Left forelimb (tissue), 1 donor: ENCODE measurements around the gene HDGFL3.
"Not testable (repeated sequence)": the region's sequence is repeated elsewhere in the genome, so short reads cannot be mapped to it uniquely, and the experiment has no call there.

ENCODE experiments used
- DNase-seq: peaks from one replicate; pipeline ENCODE4 v3.0.0-alpha.2; 2018; ENCODE audit warnings: low spot score

The HDGFL3 gene

GRCh38 chr15:83207660-83208366 is at the start of gene HDGFL3:
HDGFL3 (minus strand) TSS chr15:83207823; CDS start chr15:83207414, 409 bp downstream.
- DNase-seq = peak; percentile 86

- DNase-seq = no peak
These were observed 43.2 kb upstream of the HDGFL3 start for GRCh38 chr15:83250781-83251180.

GRCh38 chr15:83249030-83249343 is 41.4 kb upstream of the HDGFL3 start:
- DNase-seq = no peak

GRCh38 chr15:83248151-83249029 is 40.8 kb upstream of the HDGFL3 start:
- no peak for DNase-seq

GRCh38 chr15:83243634-83244033 is 36.0 kb upstream of the HDGFL3 start:
- no peak for DNase-seq

- no peak for DNase-seq
These were observed 22.6 kb upstream of the HDGFL3 start for GRCh38 chr15:83230242-83230641.

GRCh38 chr15:83225449-83225848 is 17.8 kb upstream of the HDGFL3 start:
- DNase-seq = no peak

- not testable (repeated sequence) for DNase-seq
These were observed 14.2 kb upstream of the HDGFL3 start for GRCh38 chr15:83221781-83222180.

- DNase-seq = no peak
These were observed 11.4 kb upstream of the HDGFL3 start for GRCh38 chr15:83219026-83219425.

- DNase-seq = no peak
These were observed 7.7 kb upstream of the HDGFL3 start for GRCh38 chr15:83215306-83215705.

- no peak for DNase-seq
These were observed 3.0 kb upstream of the HDGFL3 start for GRCh38 chr15:83210619-83211018.

GRCh38 chr15:83209333-83209732 is 1.7 kb upstream of the HDGFL3 start:
- DNase-seq = no peak

GRCh38 chr15:83208367-83208661 is 691 bp upstream of the HDGFL3 start:
- no peak for DNase-seq

- DNase-seq = peak; percentile 75
These were observed 489 bp downstream of the HDGFL3 start for GRCh38 chr15:83207009-83207659.

- peak; percentile 71 for DNase-seq
These were observed 1.1 kb downstream of the HDGFL3 start for GRCh38 chr15:83206526-83207008.

- DNase-seq = no peak
These were observed 1.8 kb downstream of the HDGFL3 start for GRCh38 chr15:83205725-83206324.

- DNase-seq = no peak
These were observed 2.9 kb downstream of the HDGFL3 start for GRCh38 chr15:83204697-83205096.

GRCh38 chr15:83203543-83203942 is 4.1 kb downstream of the HDGFL3 start:
- no peak for DNase-seq

- no peak for DNase-seq
These were observed 7.0 kb downstream of the HDGFL3 start for GRCh38 chr15:83200589-83200988.

- no peak for DNase-seq
These were observed 7.5 kb downstream of the HDGFL3 start for GRCh38 chr15:83200162-83200561.

GRCh38 chr15:83199288-83199687 is 8.3 kb downstream of the HDGFL3 start:
- DNase-seq = no peak

- no peak for DNase-seq
These were observed 9.1 kb downstream of the HDGFL3 start for GRCh38 chr15:83198476-83198875.

- DNase-seq = no peak
These were observed 13.1 kb downstream of the HDGFL3 start for GRCh38 chr15:83194528-83194927.
